HTR-8/SVneo (cell line): ENCODE results near the gene IL12RB1.

Source experiments
- DNase-seq: peaks from one replicate; pipeline ENCODE4 v3.0.0; 2011; ENCODE audit warnings: low spot score, mixed read lengths; ENCODE audit not compliant: insufficient read length
- FAIRE-seq: peaks from 2 replicates; lab custom pipeline; 2011; peaks lifted over from hg19 to GRCh38; lab: Jason Lieb, UNC

The IL12RB1 gene

GRCh38 chr19:18086590-18087138 lies at the start of gene IL12RB1:
TSS of gene IL12RB1 (minus strand) at chr19:18086934. CDS start at chr19:18086823, 111 bp downstream.
- DNase-seq (no peak), FAIRE-seq (no peak)

- no peak for DNase-seq
- FAIRE-seq: no peak
These were observed 49.2 kb upstream of the IL12RB1 start for GRCh38 chr19:18135712-18136584.

GRCh38 chr19:18131841-18132596 lies 45.3 kb upstream of the IL12RB1 start:
- peak; percentile 31 for FAIRE-seq
- DNase-seq: no peak

GRCh38 chr19:18130523-18131242 lies 43.9 kb upstream of the IL12RB1 start:
- no peak for FAIRE-seq
- no peak for DNase-seq

- DNase-seq (no peak), FAIRE-seq (no peak)
These were observed 42.1 kb upstream of the IL12RB1 start for GRCh38 chr19:18128805-18129204.

GRCh38 chr19:18128044-18128443 lies 41.3 kb upstream of the IL12RB1 start:
- no peak for FAIRE-seq
- no peak for DNase-seq

GRCh38 chr19:18126097-18126496 lies 39.4 kb upstream of the IL12RB1 start:
- no peak for FAIRE-seq
- DNase-seq: no peak

GRCh38 chr19:18123819-18124218 lies 37.1 kb upstream of the IL12RB1 start:
- no peak for FAIRE-seq

GRCh38 chr19:18122860-18123795 lies 36.4 kb upstream of the IL12RB1 start:
- DNase-seq: no peak
- FAIRE-seq: no peak

More at GRCh38 chr19:18123819-18124218, 37.1 kb upstream of the IL12RB1 start:
- no peak for DNase-seq

GRCh38 chr19:18122424-18122823 lies 35.7 kb upstream of the IL12RB1 start:
- no peak for FAIRE-seq
- no peak for DNase-seq

GRCh38 chr19:18121166-18121565 lies 34.4 kb upstream of the IL12RB1 start:
- FAIRE-seq: no peak
- DNase-seq: no peak

GRCh38 chr19:18120127-18120526 lies 33.4 kb upstream of the IL12RB1 start:
- DNase-seq: no peak
- FAIRE-seq: no peak

GRCh38 chr19:18119717-18120105 lies 33.0 kb upstream of the IL12RB1 start:
- DNase-seq (no peak), FAIRE-seq (no peak)

GRCh38 chr19:18119013-18119716 lies 32.4 kb upstream of the IL12RB1 start:
- DNase-seq (no peak), FAIRE-seq (peak; percentile 31)

GRCh38 chr19:18118420-18119012 lies 31.8 kb upstream of the IL12RB1 start:
- DNase-seq (no peak), FAIRE-seq (no peak)

- FAIRE-seq (peak; percentile 96), DNase-seq (peak; percentile 93)
These were observed 31.1 kb upstream of the IL12RB1 start for GRCh38 chr19:18117692-18118378.

- FAIRE-seq: no peak
- no peak for DNase-seq
These were observed 30.6 kb upstream of the IL12RB1 start for GRCh38 chr19:18117364-18117691.

- FAIRE-seq (no peak), DNase-seq (no peak)
These were observed 27.7 kb upstream of the IL12RB1 start for GRCh38 chr19:18114483-18114882.
